ENCODE results near the gene STS. TPM values are rescaled to one million over a fixed set of nuclear protein-coding genes. Genes with fewer than 3 reads are reported as not detected.

STS gene
- 0.86 and 1.0 TPM in 2 replicates for total RNA-seq

- peak within 1 kb of the TSS; percentile 85 for H3K4me3 Mint-ChIP-seq
- no peaks in the 10 kb centered on the region for H3K27me3 Mint-ChIP-seq
- peak within 1 kb of the TSS; percentile 85 for H3K27ac Mint-ChIP-seq
- intact Hi-C loops (cut with micrococcal nuclease) = loop anchor here (2.0 to 5.0 kb wide), 2 partner anchors 63 to 780 kb away; partner anchors contain the start of gene PNPLA4
- no peaks in the 10 kb centered on the region for H3K9me3 Mint-ChIP-seq
- peak; percentile 76 for DNase-seq
- H3K36me3 Mint-ChIP-seq (ENCODE audit: low read depth) = peaks cover 2% of the 10 kb centered on the region
- H3K4me1 Mint-ChIP-seq = peaks cover 11% of the 10 kb centered on the region
Measured at GRCh38 chrX:7147413-7147977, at the start of gene STS. Gene STS, plus strand, starts transcription at chrX:7147712. Its CDS starts 105,488 bp downstream, at chrX:7253200.

GRCh38 chrX:7100022-7100421 lies 47.5 kb upstream of the STS start:
- peaks cover 30% of the 10 kb centered on the region for H3K36me3 Mint-ChIP-seq (ENCODE audit: low read depth)

GRCh38 chrX:7102119-7102518 lies 45.4 kb upstream of the STS start:
- Mint-ChIP-seq H3K27ac (no peak overlapping the region), H3K9me3 (no peaks in the 10 kb centered on the region), H3K36me3 (ENCODE audit: low read depth) (peaks cover 31% of the 10 kb centered on the region), H3K4me1 (no peaks in the 10 kb centered on the region), H3K27me3 (no peaks in the 10 kb centered on the region), H3K4me3 (no peak overlapping the region)
- no peak for DNase-seq
- intact Hi-C loops (cut with micrococcal nuclease) = no loop called here

More at GRCh38 chrX:7100022-7100421, 47.5 kb upstream of the STS start:
- Mint-ChIP-seq H3K9me3 (no peaks in the 10 kb centered on the region), H3K4me3 (no peak overlapping the region), H3K4me1 (no peaks in the 10 kb centered on the region), H3K27ac (no peak overlapping the region), H3K27me3 (no peaks in the 10 kb centered on the region)
- intact Hi-C loops (cut with micrococcal nuclease) = no loop called here
- DNase-seq = no peak

- Mint-ChIP-seq H3K4me3 (no peak overlapping the region), H3K27me3 (no peaks in the 10 kb centered on the region), H3K27ac (no peak overlapping the region), H3K9me3 (no peaks in the 10 kb centered on the region), H3K36me3 (ENCODE audit: low read depth) (peaks cover 25% of the 10 kb centered on the region), H3K4me1 (peaks cover 14% of the 10 kb centered on the region)
- intact Hi-C loops (cut with micrococcal nuclease) = no loop called here
- no peak for DNase-seq
Measured at GRCh38 chrX:7106649-7107048, 40.9 kb upstream of the STS start.

- Mint-ChIP-seq H3K36me3 (ENCODE audit: low read depth) (peaks cover 15% of the 10 kb centered on the region), H3K4me3 (no peak overlapping the region), H3K4me1 (peaks cover 14% of the 10 kb centered on the region), H3K9me3 (no peaks in the 10 kb centered on the region), H3K27ac (no peak overlapping the region), H3K27me3 (no peaks in the 10 kb centered on the region)
- DNase-seq = no peak
- intact Hi-C loops (cut with micrococcal nuclease) = no loop called here
Measured at GRCh38 chrX:7108030-7108429, 39.5 kb upstream of the STS start.

- no peaks in the 10 kb centered on the region for H3K9me3 Mint-ChIP-seq
- H3K4me3 Mint-ChIP-seq = peak overlapping the region; percentile 49
- intact Hi-C loops (cut with micrococcal nuclease) = no loop called here
- H3K27ac Mint-ChIP-seq = no peak overlapping the region
- no peaks in the 10 kb centered on the region for H3K27me3 Mint-ChIP-seq
- H3K36me3 Mint-ChIP-seq (ENCODE audit: low read depth) = peaks cover 9% of the 10 kb centered on the region
- DNase-seq = no peak
- H3K4me1 Mint-ChIP-seq = peaks cover 14% of the 10 kb centered on the region
Measured at GRCh38 chrX:7109049-7109531, 38.4 kb upstream of the STS start.

GRCh38 chrX:7109838-7110793 lies 37.4 kb upstream of the STS start:
- Mint-ChIP-seq H3K27ac (peak overlapping the region; percentile 59), H3K4me3 (peak overlapping the region; percentile 10), H3K4me1 (peaks cover 14% of the 10 kb centered on the region), H3K36me3 (ENCODE audit: low read depth) (peaks cover 5% of the 10 kb centered on the region), H3K27me3 (no peaks in the 10 kb centered on the region), H3K9me3 (no peaks in the 10 kb centered on the region)
- no peak for DNase-seq
- intact Hi-C loops (cut with micrococcal nuclease) = no loop called here

- peaks cover 7% of the 10 kb centered on the region for H3K36me3 Mint-ChIP-seq (ENCODE audit: low read depth)
- intact Hi-C loops (cut with micrococcal nuclease) = no loop called here
- no peaks in the 10 kb centered on the region for H3K9me3 Mint-ChIP-seq
- no peak overlapping the region for H3K4me3 Mint-ChIP-seq
- no peaks in the 10 kb centered on the region for H3K27me3 Mint-ChIP-seq
- peak overlapping the region; percentile 59 for H3K27ac Mint-ChIP-seq
- no peak for DNase-seq
- peaks cover 14% of the 10 kb centered on the region for H3K4me1 Mint-ChIP-seq
Measured at GRCh38 chrX:7110821-7111276, 36.7 kb upstream of the STS start.

- Mint-ChIP-seq H3K27me3 (no peaks in the 10 kb centered on the region), H3K9me3 (no peaks in the 10 kb centered on the region), H3K27ac (no peak overlapping the region), H3K4me3 (no peak overlapping the region), H3K4me1 (peaks cover 14% of the 10 kb centered on the region), H3K36me3 (ENCODE audit: low read depth) (peaks cover 7% of the 10 kb centered on the region)
- DNase-seq = no peak
- intact Hi-C loops (cut with micrococcal nuclease) = no loop called here
Measured at GRCh38 chrX:7111518-7111917, 36.0 kb upstream of the STS start.

GRCh38 chrX:7112071-7112470 lies 35.4 kb upstream of the STS start:
- no peak for DNase-seq
- Mint-ChIP-seq H3K27me3 (no peaks in the 10 kb centered on the region), H3K4me1 (peaks cover 14% of the 10 kb centered on the region), H3K9me3 (no peaks in the 10 kb centered on the region), H3K27ac (no peak overlapping the region), H3K4me3 (no peak overlapping the region), H3K36me3 (ENCODE audit: low read depth) (peaks cover 7% of the 10 kb centered on the region)
- intact Hi-C loops (cut with micrococcal nuclease) = no loop called here

- Mint-ChIP-seq H3K9me3 (no peaks in the 10 kb centered on the region), H3K36me3 (ENCODE audit: low read depth) (peaks cover 7% of the 10 kb centered on the region), H3K27ac (no peak overlapping the region), H3K4me3 (no peak overlapping the region), H3K27me3 (no peaks in the 10 kb centered on the region), H3K4me1 (peaks cover 6% of the 10 kb centered on the region)
- DNase-seq = no peak
- intact Hi-C loops (cut with micrococcal nuclease) = no loop called here
Measured at GRCh38 chrX:7115557-7115956, 32.0 kb upstream of the STS start.

GRCh38 chrX:7116081-7116480 lies 31.4 kb upstream of the STS start:
- H3K4me1 Mint-ChIP-seq = peaks cover under 1% of the 10 kb centered on the region
- DNase-seq = no peak
- no peak overlapping the region for H3K27ac Mint-ChIP-seq
- no peaks in the 10 kb centered on the region for H3K9me3 Mint-ChIP-seq
- H3K4me3 Mint-ChIP-seq = no peak overlapping the region
- H3K36me3 Mint-ChIP-seq (ENCODE audit: low read depth) = peaks cover 7% of the 10 kb centered on the region
- intact Hi-C loops (cut with micrococcal nuclease) = no loop called here
- H3K27me3 Mint-ChIP-seq = no peaks in the 10 kb centered on the region

- no peak for DNase-seq
- Mint-ChIP-seq H3K4me3 (no peak overlapping the region), H3K9me3 (no peaks in the 10 kb centered on the region), H3K27me3 (no peaks in the 10 kb centered on the region), H3K27ac (no peak overlapping the region), H3K4me1 (no peaks in the 10 kb centered on the region), H3K36me3 (ENCODE audit: low read depth) (peaks cover 7% of the 10 kb centered on the region)
- intact Hi-C loops (cut with micrococcal nuclease) = no loop called here
Measured at GRCh38 chrX:7117587-7117986, 29.9 kb upstream of the STS start.
